GM12873 (cell line): ENCODE data around the gene S1PR1.

ENCODE experiments used
- CTCF ChIP-seq: IDR thresholded peaks from 2 replicates; pipeline ENCODE4 v1.5.1; 2012; ENCODE audit warnings: low read depth, mild to moderate bottlenecking, moderate library complexity, low read length, control low read depth; ENCODE audit not compliant: insufficient read depth; ENCODE audit errors: missing control alignments

The S1PR1 gene

GRCh38 chr1:101236516-101237228 is at the start of gene S1PR1:
Gene S1PR1, plus strand, starts transcription at chr1:101237019. Its CDS starts 1,966 bp downstream, at chr1:101238985.
- TF ChIP-seq CTCF = no peak

- no peak for TF ChIP-seq CTCF
These were observed 49.5 kb upstream of the S1PR1 start for GRCh38 chr1:101187297-101187696.

GRCh38 chr1:101188331-101188730 is 48.5 kb upstream of the S1PR1 start:
- no peak for TF ChIP-seq CTCF

- no peak for TF ChIP-seq CTCF
These were observed 46.4 kb upstream of the S1PR1 start for GRCh38 chr1:101190441-101190840.

GRCh38 chr1:101191049-101191448 is 45.8 kb upstream of the S1PR1 start:
- no peak for TF ChIP-seq CTCF

- TF ChIP-seq CTCF = no peak
These were observed 43.1 kb upstream of the S1PR1 start for GRCh38 chr1:101193733-101194169.

GRCh38 chr1:101194746-101195145 is 42.1 kb upstream of the S1PR1 start:
- TF ChIP-seq CTCF = no peak
